Erythroblast (primary cell): ENCODE measurements around the gene LANCL2.

Experiments used
- GATA1 ChIP-seq: IDR thresholded peaks from 2 replicates; pipeline ENCODE4 v1.6.1; 2011; ENCODE audit warnings: low read depth, mild to moderate bottlenecking, control low read depth, low read length, moderate library complexity
- POLR2A ChIP-seq: IDR thresholded peaks from 2 replicates; pipeline ENCODE4 v1.6.1; 2011; ENCODE audit warnings: mild to moderate bottlenecking, low read length

GRCh38 chr7:55444786-55445185 is 79.6 kb downstream of the LANCL2 start:
- TF ChIP-seq POLR2A (no peak), GATA1 (no peak)
